Gastroesophageal sphincter (tissue), 3 donors: ENCODE measurements around the gene WDR5.

ENCODE experiments used
- POLR2A ChIP-seq, 2 donors: fragments of 450-650 bp; IDR thresholded peaks; one replicate each; pipeline ENCODE4 v1.6.1; 2017; ENCODE audit warnings: antibody characterized with exemption in 2 of 2, mild to moderate bottlenecking in 2 of 2, moderate library complexity in 1 of 2
- POLR2AphosphoS5 ChIP-seq: sonication (generic); formaldehyde crosslinking; IDR thresholded peaks from one replicate; pipeline ENCODE4 v1.6.1; 2017; ENCODE audit warnings: antibody characterized with exemption
- TF ChIP-seq, protein P1 (sequence below), 4 experiments: fragments of 200-600 bp in 2 of 4; fragments of 450-650 bp in 2 of 4; sonication (generic) in 1 of 4; IDR thresholded peaks; one replicate each; pipeline ENCODE4 v1.5.1; 2017 to 2019; ENCODE audit warnings: antibody characterized with exemption in 4 of 4, mild to moderate bottlenecking in 2 of 4, moderate library complexity in 2 of 4

DNA sequence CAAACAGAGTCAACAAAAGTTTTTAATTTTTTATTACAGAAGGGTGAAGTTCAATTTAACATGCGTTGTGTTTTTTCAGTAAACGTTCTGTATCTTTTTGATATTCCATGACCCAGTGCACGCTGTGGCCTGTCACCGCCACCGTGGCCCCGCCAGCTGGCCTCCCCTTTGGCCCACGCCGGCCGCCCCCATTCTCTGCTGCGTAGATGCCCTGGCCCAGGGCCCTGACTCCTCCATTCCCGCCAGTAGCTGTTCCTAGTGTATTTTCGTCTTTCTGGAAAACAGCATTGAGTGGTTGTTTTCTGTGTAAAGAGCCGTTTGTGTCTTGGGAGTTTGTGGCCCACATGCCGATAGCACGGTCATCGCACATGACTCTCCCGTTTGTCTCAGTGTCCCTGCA, 22.4 kb downstream of the WDR5 start:
- TF ChIP-seq POLR2AphosphoS5 (no peak), POLR2A (IDR thresholded peaks at IDR 0.05) (no peak)
- TF ChIP-seq, protein P1, sequence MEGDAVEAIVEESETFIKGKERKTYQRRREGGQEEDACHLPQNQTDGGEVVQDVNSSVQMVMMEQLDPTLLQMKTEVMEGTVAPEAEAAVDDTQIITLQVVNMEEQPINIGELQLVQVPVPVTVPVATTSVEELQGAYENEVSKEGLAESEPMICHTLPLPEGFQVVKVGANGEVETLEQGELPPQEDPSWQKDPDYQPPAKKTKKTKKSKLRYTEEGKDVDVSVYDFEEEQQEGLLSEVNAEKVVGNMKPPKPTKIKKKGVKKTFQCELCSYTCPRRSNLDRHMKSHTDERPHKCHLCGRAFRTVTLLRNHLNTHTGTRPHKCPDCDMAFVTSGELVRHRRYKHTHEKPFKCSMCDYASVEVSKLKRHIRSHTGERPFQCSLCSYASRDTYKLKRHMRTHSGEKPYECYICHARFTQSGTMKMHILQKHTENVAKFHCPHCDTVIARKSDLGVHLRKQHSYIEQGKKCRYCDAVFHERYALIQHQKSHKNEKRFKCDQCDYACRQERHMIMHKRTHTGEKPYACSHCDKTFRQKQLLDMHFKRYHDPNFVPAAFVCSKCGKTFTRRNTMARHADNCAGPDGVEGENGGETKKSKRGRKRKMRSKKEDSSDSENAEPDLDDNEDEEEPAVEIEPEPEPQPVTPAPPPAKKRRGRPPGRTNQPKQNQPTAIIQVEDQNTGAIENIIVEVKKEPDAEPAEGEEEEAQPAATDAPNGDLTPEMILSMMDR (IDR thresholded peaks at IDR 0.05): no peak
